Sigmoid colon (tissue), 4 donors: ENCODE data around the gene ST8SIA1.

Source experiments
- POLR2A ChIP-seq, 2 donors: fragments of 450-650 bp; IDR thresholded peaks; one replicate each; pipeline ENCODE4 v1.6.1; 2016; ENCODE audit warnings: antibody characterized with exemption in 2 of 2, mild to moderate bottlenecking in 2 of 2, moderate library complexity in 2 of 2
- POLR2AphosphoS5 ChIP-seq, 4 donors: sonication (generic); formaldehyde crosslinking; IDR thresholded peaks; one replicate each; pipeline ENCODE4 v1.6.1; 2017; ENCODE audit warnings: antibody characterized with exemption in 4 of 4

- no peak for TF ChIP-seq POLR2AphosphoS5 (IDR thresholded peaks at IDR 0.05)
- no peak for TF ChIP-seq POLR2A (IDR thresholded peaks at IDR 0.05)
Measured at GRCh38 chr12:22356231-22356630, 21.7 kb upstream of the ST8SIA1 start.
